ENCODE data around the gene FAM120AOS.

DNA sequence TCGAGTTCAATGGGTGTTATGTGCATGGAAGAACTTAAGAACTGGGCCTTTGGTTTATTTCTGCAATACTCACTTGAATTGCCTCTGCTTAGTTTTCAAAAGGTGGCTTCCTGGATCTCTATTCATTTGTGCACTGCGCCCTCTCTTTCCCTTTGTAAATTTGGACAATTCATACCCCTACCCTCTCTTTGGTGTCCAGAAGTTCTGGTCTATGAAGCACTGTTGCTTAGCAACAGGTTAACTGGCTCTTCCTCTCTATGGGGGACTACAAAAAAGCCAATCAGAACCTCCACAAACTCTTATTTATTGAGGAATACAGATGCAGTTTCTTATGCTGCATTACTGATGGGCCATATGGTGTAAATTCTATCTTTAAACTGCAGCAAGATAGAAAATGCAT, 15.4 kb downstream of the FAM120AOS start:
- TF ChIP-seq, protein P1, sequence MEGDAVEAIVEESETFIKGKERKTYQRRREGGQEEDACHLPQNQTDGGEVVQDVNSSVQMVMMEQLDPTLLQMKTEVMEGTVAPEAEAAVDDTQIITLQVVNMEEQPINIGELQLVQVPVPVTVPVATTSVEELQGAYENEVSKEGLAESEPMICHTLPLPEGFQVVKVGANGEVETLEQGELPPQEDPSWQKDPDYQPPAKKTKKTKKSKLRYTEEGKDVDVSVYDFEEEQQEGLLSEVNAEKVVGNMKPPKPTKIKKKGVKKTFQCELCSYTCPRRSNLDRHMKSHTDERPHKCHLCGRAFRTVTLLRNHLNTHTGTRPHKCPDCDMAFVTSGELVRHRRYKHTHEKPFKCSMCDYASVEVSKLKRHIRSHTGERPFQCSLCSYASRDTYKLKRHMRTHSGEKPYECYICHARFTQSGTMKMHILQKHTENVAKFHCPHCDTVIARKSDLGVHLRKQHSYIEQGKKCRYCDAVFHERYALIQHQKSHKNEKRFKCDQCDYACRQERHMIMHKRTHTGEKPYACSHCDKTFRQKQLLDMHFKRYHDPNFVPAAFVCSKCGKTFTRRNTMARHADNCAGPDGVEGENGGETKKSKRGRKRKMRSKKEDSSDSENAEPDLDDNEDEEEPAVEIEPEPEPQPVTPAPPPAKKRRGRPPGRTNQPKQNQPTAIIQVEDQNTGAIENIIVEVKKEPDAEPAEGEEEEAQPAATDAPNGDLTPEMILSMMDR (IDR thresholded peaks at IDR 0.05; ENCODE audit: poor library complexity): no peak
- TF ChIP-seq EZH2 (IDR thresholded peaks at IDR 0.05; ENCODE audit: borderline replicate concordance): no peak
